CD14-positive monocyte (primary cell): ENCODE measurements around the gene SLIT1. TPM values are rescaled to one million over a fixed set of nuclear protein-coding genes. Genes with fewer than 3 reads are reported as not detected.

Source experiments
- DNase-seq, 3 donors: peaks; one replicate each; pipeline ENCODE4 v3.0.0-alpha.2; 2011 to 2022
- H2AFZ ChIP-seq: 2 replicates; pipeline ENCODE4 v1.6.0; 2012; ENCODE audit warnings: mild to moderate bottlenecking, low read depth, low read length, inconsistent platforms; ENCODE audit not compliant: insufficient read depth, poor library complexity, severe bottlenecking
- H3K27ac ChIP-seq, 2 donors: 1 replicate in 1 of 2; 2 replicates in 1 of 2; pipeline ENCODE4 v1.5.1; 2012 to 2013; ENCODE audit warnings: low read length in 2 of 2, control low read depth in 1 of 2, inconsistent platforms in 1 of 2, low read depth in 1 of 2, mild to moderate bottlenecking in 1 of 2
- H3K27me3 ChIP-seq, 2 donors: one replicate each; pipeline versions ENCODE4 v1.6.0 to v1.6.1; 2011 to 2013; ENCODE audit warnings: low read length in 2 of 2; ENCODE audit not compliant: control insufficient read depth in 2 of 2, insufficient read depth in 2 of 2
- H3K36me3 ChIP-seq, 2 donors: replicated peaks in 1 of 2; 1 replicate in 1 of 2; 2 replicates in 1 of 2; pipeline versions ENCODE4 v1.5.1 to v1.6.1; 2012 to 2013; ENCODE audit warnings: low read length in 2 of 2, control low read depth in 1 of 2, inconsistent platforms in 1 of 2, mild to moderate bottlenecking in 1 of 2; ENCODE audit not compliant: insufficient read depth in 2 of 2, control insufficient read depth in 1 of 2
- H3K4me1 ChIP-seq, 2 donors: 1 replicate in 1 of 2; 2 replicates in 1 of 2; pipeline versions ENCODE4 v1.5.1 to v1.6.1; 2012 to 2013; ENCODE audit warnings: low read length in 2 of 2, control low read depth in 1 of 2, inconsistent platforms in 1 of 2, mild to moderate bottlenecking in 1 of 2, moderate library complexity in 1 of 2; ENCODE audit not compliant: insufficient read depth in 2 of 2, control insufficient read depth in 1 of 2
- H3K4me2 ChIP-seq: replicated peaks from 2 replicates; pipeline ENCODE3; 2012; ENCODE audit warnings: low read length, moderate library complexity, mild to moderate bottlenecking; ENCODE audit not compliant: poor library complexity, severe bottlenecking; ENCODE audit errors: extremely low read depth
- H3K4me3 ChIP-seq, 3 experiments: fragments of 200-600 bp in 1 of 3; sonication (generic) in 1 of 3; replicated peaks in 1 of 3; 1 replicate in 2 of 3; 2 replicates in 1 of 3; pipeline ENCODE4 v1.5.1; 2011 to 2013; ENCODE audit warnings: low read length in 3 of 3, mild to moderate bottlenecking in 3 of 3, control low read depth in 2 of 3, low read depth in 2 of 3, inconsistent platforms in 1 of 3, moderate library complexity in 1 of 3
- H3K79me2 ChIP-seq: 2 replicates; pipeline ENCODE4 v1.6.0; 2012; ENCODE audit warnings: mild to moderate bottlenecking, control low read depth, inconsistent platforms, low read length, moderate library complexity; ENCODE audit not compliant: insufficient read depth
- H3K9ac ChIP-seq: 2 replicates; pipeline ENCODE4 v1.6.0; 2017; ENCODE audit warnings: low read length, mild to moderate bottlenecking; ENCODE audit not compliant: insufficient read depth, poor library complexity, severe bottlenecking
- H3K9me3 ChIP-seq, 2 donors: replicated peaks in 1 of 2; 1 replicate in 1 of 2; 2 replicates in 1 of 2; pipeline versions ENCODE4 v1.5.1 to v1.6.1; 2012 to 2013; ENCODE audit warnings: low read length in 2 of 2, control low read depth in 1 of 2; ENCODE audit not compliant: control insufficient read depth in 1 of 2, insufficient read depth in 1 of 2
- H4K20me1 ChIP-seq: 2 replicates; pipeline ENCODE4 v1.6.0; 2012; ENCODE audit warnings: mild to moderate bottlenecking, low read length, control low read depth, moderate library complexity; ENCODE audit not compliant: insufficient read depth
- H3K27ac Mint-ChIP-seq, 7 donors: one replicate each; pipeline ENCODE4 v1.8.0; 2020; ENCODE audit warnings: mild to moderate bottlenecking in 7 of 7, mixed read lengths in 7 of 7, moderate library complexity in 6 of 7, inconsistent platforms in 2 of 7
- H3K27me3 Mint-ChIP-seq, 3 donors: one replicate each; pipeline ENCODE4 v1.8.0; 2021 to 2022; ENCODE audit warnings: low read depth in 3 of 3, mild to moderate bottlenecking in 3 of 3, mixed read lengths in 3 of 3, moderate library complexity in 3 of 3, inconsistent platforms in 1 of 3
- H3K36me3 Mint-ChIP-seq, 2 donors: one replicate each; pipeline ENCODE4 v1.8.0; 2020; ENCODE audit warnings: mixed read lengths in 2 of 2, inconsistent platforms in 1 of 2, mild to moderate bottlenecking in 1 of 2
- H3K4me1 Mint-ChIP-seq: one replicate; pipeline ENCODE4 v1.8.0; 2020; ENCODE audit warnings: mild to moderate bottlenecking, mixed read lengths
- H3K4me3 Mint-ChIP-seq, 2 donors: one replicate each; pipeline ENCODE4 v1.8.0; 2020; ENCODE audit warnings: mild to moderate bottlenecking in 2 of 2, mixed read lengths in 2 of 2, moderate library complexity in 1 of 2
- H3K9me3 Mint-ChIP-seq, 7 donors: one replicate each; pipeline ENCODE4 v1.8.0; 2020 to 2022; ENCODE audit warnings: mixed read lengths in 7 of 7, mild to moderate bottlenecking in 6 of 7, moderate library complexity in 6 of 7, inconsistent platforms in 2 of 7
- WGBS: methylation state at CpG from one replicate; pipeline ENCODE4 v1.1.5; 2013; ENCODE audit warnings: missing lambda C conversion rate; ENCODE audit not compliant: insufficient coverage; 5-methylcytosine and 5-hydroxymethylcytosine counted together
- intact Hi-C, 2 donors: fragments of 100-400 bp; cut with micrococcal nuclease; formaldehyde crosslinking; loops; one replicate each; pipeline versions ENCODE4 v1.15.0 to v1.15.1; 2023
- polyA plus RNA-seq, 3 donors: library from polyadenylated mRNA; depleted of rRNA in 1 of 3; unstranded in 2 of 3; stranded (reverse) in 1 of 3; fragments of 300-500 nt in 2 of 3; fragments of >200 nt in 1 of 3; fragmentation: Illumina TruSeq in 2 of 3; gene quantifications; 1 replicate in 2 of 3; 2 replicates in 1 of 3; pipeline ENCODE4 v1.2.3, GENCODE V29; 2012 to 2021
- TF ChIP-seq, protein P1 (sequence below): fragments of 200-600 bp; IDR thresholded peaks from one replicate; pipeline ENCODE4 v1.8.0; 2022; ENCODE audit warnings: antibody characterized with exemption, mild to moderate bottlenecking

SLIT1 gene
- polyA plus RNA-seq, 3 donors = 0.05 to 0.81 (median 0.16) TPM

DNA sequence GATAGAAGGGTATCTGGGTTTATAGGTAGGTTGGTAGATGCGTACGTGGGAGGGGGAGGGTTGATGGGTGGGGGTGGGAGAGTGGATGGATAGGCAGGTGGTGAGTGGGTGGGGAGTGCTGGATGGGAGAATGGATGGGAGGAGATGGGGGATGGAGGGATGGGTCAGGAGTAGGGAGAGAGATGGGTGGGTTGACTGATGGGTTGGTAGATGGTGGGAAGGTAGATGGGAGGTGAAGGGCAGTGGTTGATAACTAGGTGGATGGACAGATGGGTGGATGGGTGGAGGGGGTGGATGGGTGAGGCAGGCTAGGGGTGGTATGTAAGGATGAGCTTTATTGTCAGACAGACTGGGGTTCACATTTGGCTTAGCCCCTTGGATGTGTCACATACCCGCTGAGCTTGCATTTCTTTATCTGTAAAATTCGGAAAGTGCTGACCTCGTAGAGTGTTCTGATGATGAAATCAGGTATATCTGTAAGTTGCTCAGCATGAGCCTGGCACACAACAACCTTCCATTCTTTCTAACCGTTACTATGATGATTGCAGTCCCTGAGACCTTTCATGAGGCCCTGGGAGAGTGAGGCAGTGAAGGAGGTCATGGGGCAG is 34.3 kb downstream of the SLIT1 start:
- intact Hi-C loops = no loop called here
- H3K4me1 ChIP-seq = no peaks in the 10 kb centered on the region
- Mint-ChIP-seq H3K27me3 (peaks cover 0 to 2% (median under 1%) of the 10 kb centered on the region in 3 donors), H3K27ac (peak overlapping the region in 1 of 7 donors; percentile 63), H3K4me3 (no peak overlapping the region), H3K9me3 (no peaks in the 10 kb centered on the region), H3K4me1 (no peaks in the 10 kb centered on the region), H3K36me3 (no peaks in the 10 kb centered on the region)
- no peaks in the 10 kb centered on the region for H3K36me3 ChIP-seq
- no peaks in the 10 kb centered on the region for H3K9me3 ChIP-seq
- H3K27ac ChIP-seq = no peak overlapping the region
- H3K9ac ChIP-seq = no peak overlapping the region
- H3K4me2 ChIP-seq = no peak overlapping the region
- no peak overlapping the region for H3K4me3 ChIP-seq
- H3K79me2 ChIP-seq = no peaks in the 10 kb centered on the region
- WGBS = 100% methylated on average over 2 of the region's 6 CpGs
- H4K20me1 ChIP-seq = no peaks in the 10 kb centered on the region
- H2AFZ ChIP-seq = no peak overlapping the region
- H3K27me3 ChIP-seq = no peaks in the 10 kb centered on the region
- DNase-seq = no peak
- TF ChIP-seq, protein P1, sequence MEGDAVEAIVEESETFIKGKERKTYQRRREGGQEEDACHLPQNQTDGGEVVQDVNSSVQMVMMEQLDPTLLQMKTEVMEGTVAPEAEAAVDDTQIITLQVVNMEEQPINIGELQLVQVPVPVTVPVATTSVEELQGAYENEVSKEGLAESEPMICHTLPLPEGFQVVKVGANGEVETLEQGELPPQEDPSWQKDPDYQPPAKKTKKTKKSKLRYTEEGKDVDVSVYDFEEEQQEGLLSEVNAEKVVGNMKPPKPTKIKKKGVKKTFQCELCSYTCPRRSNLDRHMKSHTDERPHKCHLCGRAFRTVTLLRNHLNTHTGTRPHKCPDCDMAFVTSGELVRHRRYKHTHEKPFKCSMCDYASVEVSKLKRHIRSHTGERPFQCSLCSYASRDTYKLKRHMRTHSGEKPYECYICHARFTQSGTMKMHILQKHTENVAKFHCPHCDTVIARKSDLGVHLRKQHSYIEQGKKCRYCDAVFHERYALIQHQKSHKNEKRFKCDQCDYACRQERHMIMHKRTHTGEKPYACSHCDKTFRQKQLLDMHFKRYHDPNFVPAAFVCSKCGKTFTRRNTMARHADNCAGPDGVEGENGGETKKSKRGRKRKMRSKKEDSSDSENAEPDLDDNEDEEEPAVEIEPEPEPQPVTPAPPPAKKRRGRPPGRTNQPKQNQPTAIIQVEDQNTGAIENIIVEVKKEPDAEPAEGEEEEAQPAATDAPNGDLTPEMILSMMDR = no peak

DNA sequence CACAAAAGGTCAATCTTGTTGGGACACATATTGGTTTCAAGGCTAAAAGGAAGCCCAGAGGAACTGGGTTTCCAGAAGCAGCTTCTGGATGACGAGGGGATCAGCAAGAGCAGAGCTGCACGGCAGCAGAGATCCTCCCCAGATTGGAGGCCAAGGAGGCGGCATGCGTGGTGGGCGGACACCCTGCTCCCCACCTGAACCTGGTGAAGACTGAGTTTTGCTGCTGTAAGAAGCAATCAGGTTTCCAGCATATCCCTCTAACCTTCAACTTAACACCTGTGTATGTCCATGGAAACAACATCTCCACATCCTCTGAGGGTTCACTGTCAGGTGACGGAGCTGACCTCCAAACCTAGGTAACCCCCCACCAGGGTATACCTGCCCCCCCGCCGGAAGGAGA is 35.1 kb downstream of the SLIT1 start:
- WGBS = 94% methylated on average over 6 of the region's 8 CpGs
- H3K27ac ChIP-seq = no peak overlapping the region
- no peak overlapping the region for H3K4me3 ChIP-seq
- no peak for DNase-seq
- H2AFZ ChIP-seq = no peak overlapping the region
- no peak overlapping the region for H3K4me2 ChIP-seq
- Mint-ChIP-seq H3K36me3 (no peaks in the 10 kb centered on the region), H3K4me1 (no peaks in the 10 kb centered on the region), H3K9me3 (no peaks in the 10 kb centered on the region), H3K27me3 (peaks cover 0 to 5% (median 0%) of the 10 kb centered on the region in 3 donors), H3K4me3 (no peak overlapping the region), H3K27ac (peak overlapping the region in 1 of 7 donors; percentile 50)
- H3K9me3 ChIP-seq = no peaks in the 10 kb centered on the region
- TF ChIP-seq, protein P1 = no peak
- H4K20me1 ChIP-seq = no peaks in the 10 kb centered on the region
- H3K4me1 ChIP-seq = no peaks in the 10 kb centered on the region
- no peaks in the 10 kb centered on the region for H3K79me2 ChIP-seq
- H3K27me3 ChIP-seq = no peaks in the 10 kb centered on the region
- H3K36me3 ChIP-seq = no peaks in the 10 kb centered on the region
- intact Hi-C loops = no loop called here
- no peak overlapping the region for H3K9ac ChIP-seq
